ENCODE results near the gene CTTNBP2NL. TPM values are rescaled to one million over a fixed set of nuclear protein-coding genes. Genes with fewer than 3 reads are reported as not detected.

The CTTNBP2NL gene
- total RNA-seq, 2 donors from 2014 or later: 4.0 to 7.2 TPM

DNA sequence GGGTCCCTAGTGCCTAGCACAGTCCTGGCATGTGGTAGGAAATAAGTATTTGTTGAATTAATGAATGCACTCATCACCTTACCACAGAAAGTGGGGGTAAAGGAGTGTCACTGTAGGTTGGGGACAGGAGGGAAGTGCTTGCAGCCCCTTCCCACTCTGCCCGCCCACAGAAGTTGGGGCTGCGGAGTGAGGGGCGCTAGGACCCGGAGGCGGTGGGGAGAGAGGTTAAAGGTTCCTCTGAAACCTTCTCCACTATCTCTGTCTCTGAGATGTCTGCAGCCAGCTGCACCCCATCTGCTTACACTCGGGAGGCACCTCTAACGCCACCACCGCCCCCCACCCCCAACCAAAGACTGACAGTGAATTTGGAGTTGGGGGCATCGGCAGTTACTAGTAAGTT, 111.3 kb downstream of the CTTNBP2NL start:
- no peak overlapping the region for H3K27ac Mint-ChIP-seq
- H3K4me1 Mint-ChIP-seq: no peaks in the 10 kb centered on the region
- H3K4me3 Mint-ChIP-seq: peak overlapping the region; percentile 68
- no peaks in the 10 kb centered on the region for H3K36me3 Mint-ChIP-seq (ENCODE audit: low read depth)
- peaks cover 18% of the 10 kb centered on the region for H3K27me3 Mint-ChIP-seq
- no peaks in the 10 kb centered on the region for H3K9me3 Mint-ChIP-seq
- no peak for ATAC-seq (replicated peaks)

DNA sequence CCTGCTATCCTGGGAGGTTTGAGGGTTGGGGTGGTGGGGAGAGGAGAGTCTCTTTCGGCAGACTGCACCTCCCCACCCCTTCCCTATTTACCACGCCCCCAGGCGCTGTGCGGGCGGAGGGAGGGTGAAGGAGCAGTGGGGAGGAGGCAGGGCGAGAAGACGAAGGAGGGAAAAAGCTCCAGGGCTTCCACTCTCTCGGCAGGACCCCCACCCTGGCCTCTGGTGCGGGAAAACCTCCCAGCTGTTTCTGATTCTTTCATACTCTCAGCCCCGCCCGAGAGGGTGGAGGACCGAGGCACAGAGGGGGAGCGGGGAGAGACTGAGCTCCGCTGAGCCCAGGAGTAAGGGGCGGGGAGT, 111.9 kb downstream of the CTTNBP2NL start:
- Mint-ChIP-seq H3K36me3 (ENCODE audit: low read depth) (no peaks in the 10 kb centered on the region), H3K4me1 (no peaks in the 10 kb centered on the region), H3K27ac (no peak overlapping the region), H3K4me3 (peak overlapping the region; percentile 68), H3K9me3 (no peaks in the 10 kb centered on the region), H3K27me3 (peaks cover 13% of the 10 kb centered on the region)
- ATAC-seq (replicated peaks): peak; percentile 34

DNA sequence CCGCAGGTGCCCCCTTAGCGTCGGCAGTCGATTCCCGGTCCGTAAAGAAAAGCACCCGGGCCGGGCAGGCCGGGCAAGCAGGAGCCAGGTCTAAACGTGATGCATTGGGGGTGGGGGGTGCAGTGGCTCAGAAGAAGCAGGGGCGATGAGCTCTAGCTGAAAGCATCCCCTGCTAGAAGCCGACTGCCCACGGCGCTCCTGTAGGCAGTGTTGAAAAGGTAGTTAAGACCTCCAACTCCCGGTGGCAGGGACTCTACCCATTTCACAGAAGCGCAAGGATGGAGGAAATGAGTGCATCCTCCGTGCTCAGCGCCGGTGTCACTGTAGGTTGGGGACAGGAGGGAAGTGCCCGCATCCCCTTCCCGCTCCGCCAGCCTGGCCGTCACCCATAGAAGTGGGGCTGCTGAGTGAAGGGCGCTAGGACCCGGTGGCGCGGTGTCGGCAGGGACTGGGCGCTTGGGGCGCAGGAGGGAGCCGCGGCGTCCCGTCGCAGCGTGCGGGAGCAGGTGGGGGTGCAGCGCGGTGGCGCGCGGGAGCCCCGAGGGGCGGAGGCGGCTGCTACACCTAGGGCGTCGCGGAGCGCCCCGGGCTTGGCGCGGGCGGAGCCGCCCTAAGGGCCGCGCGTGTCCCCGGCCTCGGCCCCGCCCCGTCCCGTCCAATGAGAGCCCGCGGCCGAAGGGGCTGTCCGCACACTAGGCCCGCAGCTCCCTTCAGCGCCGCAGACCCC, 112.4 kb downstream of the CTTNBP2NL start, which contains the start of gene WNT2B:
WNT2B (plus strand) TSS at position 688 of the 727 bp plus-strand sequence. CDS start 298 bp downstream, outside the sequence.
- Mint-ChIP-seq H3K27ac (no peak within 1 kb of the TSS), H3K27me3 (peaks cover 7% of the 10 kb centered on the region), H3K4me1 (no peaks in the 10 kb centered on the region), H3K4me3 (peak within 1 kb of the TSS; percentile 68), H3K36me3 (ENCODE audit: low read depth) (no peaks in the 10 kb centered on the region), H3K9me3 (no peaks in the 10 kb centered on the region)
- peak; percentile 71 for ATAC-seq (replicated peaks)

DNA sequence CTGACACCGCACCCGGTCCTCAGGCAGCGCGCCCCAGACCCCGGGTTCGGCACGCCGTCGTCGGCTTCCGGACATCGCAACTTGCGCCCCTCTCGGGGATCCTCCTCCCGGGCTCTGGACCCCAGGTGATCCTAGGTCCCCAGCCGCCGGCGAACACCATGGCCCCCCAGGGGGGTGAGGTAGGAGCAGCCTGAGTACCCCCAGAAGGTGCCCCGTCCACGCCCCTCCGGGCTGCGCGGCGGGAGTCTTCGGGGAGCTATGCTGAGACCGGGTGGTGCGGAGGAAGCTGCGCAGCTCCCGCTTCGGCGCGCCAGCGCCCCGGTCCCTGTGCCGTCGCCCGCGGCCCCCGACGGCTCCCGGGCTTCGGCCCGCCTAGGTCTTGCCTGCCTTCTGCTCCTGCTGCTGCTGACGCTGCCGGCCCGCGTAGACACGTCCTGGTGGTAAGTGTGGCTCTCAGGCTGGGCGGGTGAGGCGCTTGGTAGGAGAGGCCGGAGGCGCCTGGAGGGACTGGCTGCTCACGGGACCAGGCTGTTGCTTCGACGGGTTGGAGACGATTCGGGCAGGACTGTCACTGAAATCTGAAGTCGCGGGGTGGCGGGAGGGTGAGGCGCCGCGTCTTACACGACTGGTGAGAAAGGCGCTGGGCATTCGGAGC, 113.1 kb downstream of the CTTNBP2NL start:
- Mint-ChIP-seq H3K9me3 (no peaks in the 10 kb centered on the region), H3K4me1 (no peaks in the 10 kb centered on the region), H3K4me3 (peak overlapping the region; percentile 23), H3K36me3 (ENCODE audit: low read depth) (no peaks in the 10 kb centered on the region), H3K27me3 (peaks cover 3% of the 10 kb centered on the region), H3K27ac (no peak overlapping the region)
- peak; percentile 40 for ATAC-seq (replicated peaks)

GRCh38 chr1:112509660-112510178, 113.7 kb downstream of the CTTNBP2NL start:
- Mint-ChIP-seq H3K4me3 (peak overlapping the region; percentile 23), H3K27ac (no peak overlapping the region)
- no peak for ATAC-seq (replicated peaks)

DNA sequence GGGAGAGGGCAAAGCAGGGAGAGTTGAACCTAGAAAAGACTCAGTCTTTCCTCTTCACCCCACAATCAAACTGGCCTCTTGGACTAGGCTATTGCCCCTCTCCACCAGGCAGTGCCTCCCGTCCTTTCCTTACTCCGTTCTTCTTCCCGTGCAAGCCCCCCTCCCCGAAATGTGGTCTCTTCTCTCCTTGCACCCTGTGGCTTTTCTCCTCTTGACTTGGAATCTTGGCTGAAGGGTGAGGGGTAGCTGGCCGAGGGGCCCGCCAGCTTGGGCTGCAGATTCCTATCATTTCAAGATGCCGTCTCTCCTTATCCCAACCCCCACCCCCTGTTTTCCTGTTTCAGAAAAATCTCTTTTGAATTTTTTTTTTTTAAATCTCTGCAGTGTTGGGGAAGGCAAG, 114.3 kb downstream of the CTTNBP2NL start:
- Mint-ChIP-seq H3K27ac (no peak overlapping the region), H3K36me3 (ENCODE audit: low read depth) (no peaks in the 10 kb centered on the region), H3K4me3 (peak overlapping the region; percentile 23), H3K4me1 (no peaks in the 10 kb centered on the region), H3K9me3 (no peaks in the 10 kb centered on the region), H3K27me3 (no peaks in the 10 kb centered on the region)
- ATAC-seq (replicated peaks): no peak

More at GRCh38 chr1:112509660-112510178, 113.7 kb downstream of the CTTNBP2NL start:
- Mint-ChIP-seq H3K27me3 (no peaks in the 10 kb centered on the region), H3K4me1 (no peaks in the 10 kb centered on the region), H3K9me3 (no peaks in the 10 kb centered on the region), H3K36me3 (ENCODE audit: low read depth) (no peaks in the 10 kb centered on the region)

Other genes starting within 250 kb of the CTTNBP2NL start
- under 1 TPM; 0.32 to 0.48 TPM for gene WNT2B, start 112.8 kb downstream of the CTTNBP2NL start, total RNA-seq
- 1 to 10 TPM; 9.4 to 9.7 TPM for gene ST7L, start 222.9 kb downstream of the CTTNBP2NL start, total RNA-seq
- 100 to 1,000 TPM; 284 to 302 TPM for gene CAPZA1, start 223.6 kb downstream of the CTTNBP2NL start, total RNA-seq

Measured in activated T-helper 17 cell treated with anti-CD3 and anti-CD28 coated beads, Interleukin-2, amount 50 U/mL, for 72 hours (primary cell).